HK-2 (cell line): ENCODE results near the gene DPH7.
"Not testable (repeated sequence)": the region's sequence is repeated elsewhere in the genome, so short reads cannot be mapped to it uniquely, and the experiment has no call there.

ENCODE experiments used
- DNase-seq: peaks from one replicate; pipeline ENCODE4 v3.0.0-alpha.2; 2018; ENCODE audit not compliant: unreplicated experiment

DPH7 gene

GRCh38 chr9:137518661-137519459 is 59.9 kb downstream of the DPH7 start:
- not testable (repeated sequence) for DNase-seq

- no peak for DNase-seq
These were observed 62.4 kb downstream of the DPH7 start for GRCh38 chr9:137516144-137516917.

GRCh38 chr9:137515338-137515724 is 63.4 kb downstream of the DPH7 start:
- no peak for DNase-seq

GRCh38 chr9:137514691-137515337 is 63.9 kb downstream of the DPH7 start:
- DNase-seq: no peak

GRCh38 chr9:137513801-137514570 is 64.7 kb downstream of the DPH7 start:
- DNase-seq: not testable (repeated sequence)

- DNase-seq: not testable (repeated sequence)
These were observed 65.6 kb downstream of the DPH7 start for GRCh38 chr9:137513136-137513535.

GRCh38 chr9:137511758-137512463 is 66.8 kb downstream of the DPH7 start:
- DNase-seq: no peak

GRCh38 chr9:137511126-137511525 is 67.6 kb downstream of the DPH7 start:
- DNase-seq: not testable (repeated sequence)

GRCh38 chr9:137509198-137509597 is 69.5 kb downstream of the DPH7 start:
- no peak for DNase-seq

GRCh38 chr9:137506702-137507171 is 72.0 kb downstream of the DPH7 start:
- no peak for DNase-seq

GRCh38 chr9:137506274-137506673 is 72.5 kb downstream of the DPH7 start:
- DNase-seq: peak; percentile 25

GRCh38 chr9:137505421-137506140 is 73.1 kb downstream of the DPH7 start:
- no peak for DNase-seq
